GM12865 (cell line): ENCODE measurements around the gene LGALS1.

Experiments used
- DNase-seq: peaks from one replicate; pipeline ENCODE4 v3.0.0; 2010; ENCODE audit warnings: low read depth
- H3K4me3 ChIP-seq: 2 replicates; pipeline ENCODE4 v1.5.1; 2011; ENCODE audit warnings: mild to moderate bottlenecking, low read depth, low read length, control low read depth
- CTCF ChIP-seq: IDR thresholded peaks from 2 replicates; pipeline ENCODE4 v1.5.1; 2011; ENCODE audit warnings: low read length, control low read depth, low read depth, inconsistent platforms; ENCODE audit not compliant: insufficient read depth; ENCODE audit errors: missing control alignments

LGALS1 gene

GRCh38 chr22:37728620-37729019 lies 53.2 kb downstream of the LGALS1 start:
- DNase-seq, result no peak
- no peak for TF ChIP-seq CTCF
- no peak overlapping the region for H3K4me3 ChIP-seq
